Hematopoietic multipotent progenitor cell treated with erythropoietin and hydrocortisone succinate and interleukin-3 and kit ligand, for 15 days (in vitro differentiated cells): ENCODE data around the gene C5orf24.
"Not testable (repeated sequence)": the region's sequence is repeated elsewhere in the genome, so short reads cannot be mapped to it uniquely, and the experiment has no call there.

ENCODE experiments used
- DNase-seq: peaks from one replicate; pipeline ENCODE4 v3.0.0-alpha.2; 2015; ENCODE audit warnings: low spot score

C5orf24 gene

GRCh38 chr5:134857401-134857800, 11.6 kb downstream of the C5orf24 start:
- DNase-seq = no peak

GRCh38 chr5:134864707-134865106, 18.9 kb downstream of the C5orf24 start:
- no peak for DNase-seq

- DNase-seq = no peak
Observed at GRCh38 chr5:134873494-134873893, 27.7 kb downstream of the C5orf24 start.

GRCh38 chr5:134873987-134874830, 28.4 kb downstream of the C5orf24 start, which contains the start of gene TXNDC15:
Gene TXNDC15, plus strand, starts transcription at chr5:134874371. Its CDS starts 57 bp downstream, at chr5:134874428.
- peak; percentile 82 for DNase-seq

GRCh38 chr5:134874831-134875655, 29.3 kb downstream of the C5orf24 start:
- DNase-seq = peak; percentile 31

- DNase-seq = no peak
Observed at GRCh38 chr5:134877159-134877558, 31.4 kb downstream of the C5orf24 start.

- no peak for DNase-seq
Observed at GRCh38 chr5:134878403-134878802, 32.6 kb downstream of the C5orf24 start.

- DNase-seq = no peak
Observed at GRCh38 chr5:134879456-134879855, 33.7 kb downstream of the C5orf24 start.

- not testable (repeated sequence) for DNase-seq
Observed at GRCh38 chr5:134880937-134881336, 35.2 kb downstream of the C5orf24 start.

GRCh38 chr5:134881711-134882110, 35.9 kb downstream of the C5orf24 start:
- DNase-seq = not testable (repeated sequence)

- no peak for DNase-seq
Observed at GRCh38 chr5:134887593-134888159, 41.9 kb downstream of the C5orf24 start.

GRCh38 chr5:134889335-134889734, 43.6 kb downstream of the C5orf24 start:
- no peak for DNase-seq

- no peak for DNase-seq
Observed at GRCh38 chr5:134891473-134891872, 45.7 kb downstream of the C5orf24 start.

GRCh38 chr5:134892282-134892681, 46.5 kb downstream of the C5orf24 start:
- DNase-seq = no peak

- no peak for DNase-seq
Observed at GRCh38 chr5:134892926-134893325, 47.2 kb downstream of the C5orf24 start.

GRCh38 chr5:134893748-134894505, 48.2 kb downstream of the C5orf24 start:
- no peak for DNase-seq

- no peak for DNase-seq
Observed at GRCh38 chr5:134902071-134902801, 56.5 kb downstream of the C5orf24 start.

GRCh38 chr5:134904610-134905245, 59.0 kb downstream of the C5orf24 start, which contains the start of gene PCBD2:
Gene PCBD2, plus strand, starts transcription at chr5:134905131. Its CDS starts 9 bp downstream, at chr5:134905140.
- peak; percentile 94 for DNase-seq

- DNase-seq = peak; percentile 82
Observed at GRCh38 chr5:134905246-134905996, 59.7 kb downstream of the C5orf24 start.

GRCh38 chr5:134906811-134907210, 61.0 kb downstream of the C5orf24 start:
- no peak for DNase-seq
